Measurements from ENCODE around the gene RNU6-1.

GRCh38 chr15:67839929-67840748 lies at the start of gene RNU6-1:
- TF ChIP-seq CTCF (IDR thresholded peaks at IDR 0.05) (no peak; the same call in 2 of the 3 replicates), RNF2 (IDR thresholded peaks at IDR 0.05; ENCODE audit: borderline replicate concordance, low read depth) (no peak; the same call in 1 of the 2 replicates), RFX5 (IDR thresholded peaks at IDR 0.05) (no peak), RCOR1 (IDR thresholded peaks at IDR 0.05; ENCODE audit: low read depth, low read length) (no peak)
